GM21619 (cell line): Measurements from ENCODE around the gene OR2AG1.
A peak's percentile ranks its signal among the peaks of the same experiment; 100 is the strongest.

ENCODE experiments used
- ATAC-seq: cut with Tn5 transposase; IDR thresholded peaks from one replicate; pipeline ENCODE4 v1.9.1; 2021; ENCODE audit not compliant: unreplicated experiment

OR2AG1 gene, protein sequence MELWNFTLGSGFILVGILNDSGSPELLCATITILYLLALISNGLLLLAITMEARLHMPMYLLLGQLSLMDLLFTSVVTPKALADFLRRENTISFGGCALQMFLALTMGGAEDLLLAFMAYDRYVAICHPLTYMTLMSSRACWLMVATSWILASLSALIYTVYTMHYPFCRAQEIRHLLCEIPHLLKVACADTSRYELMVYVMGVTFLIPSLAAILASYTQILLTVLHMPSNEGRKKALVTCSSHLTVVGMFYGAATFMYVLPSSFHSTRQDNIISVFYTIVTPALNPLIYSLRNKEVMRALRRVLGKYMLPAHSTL

DNA sequence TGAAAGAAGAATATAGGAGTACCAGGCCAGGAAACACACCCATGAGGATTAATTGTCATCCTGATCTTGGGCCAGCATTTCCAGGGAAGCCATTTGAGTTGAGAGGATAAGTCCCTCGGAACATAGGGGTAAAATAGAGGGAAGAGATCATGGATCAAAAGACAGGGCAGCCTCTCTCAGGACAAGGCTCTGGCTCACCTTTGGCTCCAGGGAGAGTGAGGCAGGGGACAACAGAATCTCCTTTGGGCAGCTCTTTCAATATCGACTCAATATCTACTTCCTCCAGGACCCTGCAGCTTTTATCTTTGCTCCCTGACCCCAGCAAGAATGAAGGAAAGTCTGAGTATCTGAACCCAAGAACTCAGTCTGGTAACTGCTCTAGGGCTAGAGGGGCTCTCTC lies at the start of gene OR2AG1:
Gene OR2AG1, plus strand, starts transcription at position 301 of the 400 bp plus-strand sequence. CDS start 2,018 bp downstream, outside the sequence.
- ATAC-seq, result no peak

DNA sequence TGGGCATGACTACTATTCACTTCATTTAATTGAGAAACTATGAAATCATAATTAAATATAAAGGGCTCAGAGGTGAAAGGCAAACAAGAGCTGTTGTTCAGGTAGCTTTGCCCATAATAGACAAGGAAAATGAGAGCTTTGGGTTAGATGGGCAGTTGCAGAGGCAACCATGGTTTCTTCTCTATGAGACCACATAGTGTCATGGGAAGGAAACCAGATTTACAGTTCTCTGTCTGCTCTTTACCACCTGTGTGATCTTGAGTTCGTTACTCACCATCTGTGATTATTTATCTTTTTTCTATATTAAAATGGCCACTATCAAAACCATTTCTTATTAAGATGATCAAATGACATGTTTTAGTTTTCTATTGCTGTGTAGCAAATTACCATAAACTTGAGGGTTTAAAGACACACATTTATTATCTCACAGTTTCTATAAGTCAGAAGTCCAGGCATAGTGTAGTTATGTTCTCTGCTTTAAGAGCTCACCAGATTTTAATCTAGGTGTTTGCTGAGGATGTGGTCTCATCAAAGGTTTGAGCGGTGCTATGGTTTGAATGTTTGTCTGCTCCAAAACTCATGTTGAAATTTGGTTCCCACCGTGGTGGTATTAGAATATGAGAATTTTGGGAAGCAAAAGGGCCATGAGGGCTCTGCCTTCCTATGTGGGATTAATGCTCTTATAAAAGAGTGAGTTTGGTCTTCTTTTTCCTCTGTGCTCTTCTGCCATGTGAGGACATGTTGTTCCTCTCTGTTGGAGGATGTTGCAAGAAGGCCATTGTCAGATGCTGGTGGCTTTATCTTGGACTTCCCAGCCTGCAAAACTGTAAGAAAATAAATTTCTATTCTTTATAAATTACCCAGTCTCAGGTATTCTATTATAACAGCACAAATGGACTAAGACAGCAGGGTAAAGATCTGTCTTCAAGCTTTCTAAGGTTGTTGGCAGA lies 49.2 kb upstream of the OR2AG1 start:
- ATAC-seq, result no peak

DNA sequence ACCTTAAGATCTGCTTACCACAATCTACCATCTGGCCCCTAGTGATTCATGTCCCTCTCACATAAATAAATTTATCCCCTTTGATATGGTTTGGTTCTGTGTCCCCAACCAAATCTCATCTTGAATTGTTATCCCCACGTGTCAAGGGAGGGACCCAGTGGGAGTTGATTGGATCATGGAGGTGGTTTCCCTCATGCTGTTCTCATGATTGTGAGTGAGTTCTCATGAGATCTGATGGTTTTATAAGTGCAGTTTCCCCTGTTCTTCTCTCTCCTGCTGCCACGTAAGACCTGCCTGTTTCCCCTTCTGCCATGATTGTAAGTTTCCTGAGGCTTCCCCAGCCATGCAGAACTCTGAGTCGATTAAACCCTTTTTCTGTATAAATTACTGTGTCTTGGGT lies 48.2 kb upstream of the OR2AG1 start:
- no peak for ATAC-seq

DNA sequence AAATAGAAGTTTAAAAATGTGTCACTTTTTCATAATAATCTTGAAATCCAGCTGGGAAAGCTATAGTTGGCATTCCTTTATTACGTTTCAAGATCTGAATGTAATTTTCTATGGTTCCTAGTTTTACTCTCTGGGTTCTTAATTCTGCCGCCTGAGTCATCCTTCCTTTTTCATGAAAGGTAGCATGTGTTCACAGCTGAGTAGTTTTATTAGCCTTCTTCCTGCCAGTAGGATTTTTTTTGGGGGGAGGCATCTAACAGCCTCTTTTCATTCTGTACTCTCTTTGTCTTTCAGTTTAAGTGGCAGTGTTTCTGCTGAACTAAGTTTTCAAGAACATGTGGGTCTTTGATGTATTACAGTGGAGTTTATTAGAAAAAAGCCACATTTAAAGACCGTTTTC lies 47.5 kb upstream of the OR2AG1 start:
- no peak for ATAC-seq

DNA sequence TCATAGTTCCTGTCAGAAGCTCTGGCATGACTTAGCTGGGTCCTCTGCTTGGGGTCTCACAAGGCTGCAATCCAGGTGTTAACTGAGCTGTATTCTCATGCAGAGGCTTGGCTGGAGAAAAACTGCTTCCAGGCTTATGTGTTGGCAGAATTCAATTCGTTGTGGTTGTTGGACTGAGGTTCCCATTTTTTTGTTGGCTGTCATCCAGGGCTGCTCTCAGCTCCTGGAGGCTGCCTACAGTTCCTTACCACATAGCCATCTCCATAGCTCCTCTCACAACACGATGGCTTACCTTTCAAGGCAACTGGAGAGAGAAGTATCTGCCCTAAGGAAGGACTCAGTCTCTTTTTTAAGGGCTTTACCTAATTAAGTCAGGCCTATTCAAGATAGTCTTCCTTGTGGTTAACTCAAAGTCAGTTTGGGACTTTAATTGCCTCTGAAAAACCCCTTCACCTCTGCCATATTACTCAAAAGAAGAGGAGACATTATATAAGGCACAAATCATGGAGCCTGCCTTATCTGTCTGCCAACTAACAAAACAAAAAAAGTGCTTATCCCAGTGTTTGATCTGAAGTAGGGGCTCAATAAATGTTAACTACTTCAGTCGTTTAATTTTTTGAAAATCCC lies 46.2 kb upstream of the OR2AG1 start:
- no peak for ATAC-seq

DNA sequence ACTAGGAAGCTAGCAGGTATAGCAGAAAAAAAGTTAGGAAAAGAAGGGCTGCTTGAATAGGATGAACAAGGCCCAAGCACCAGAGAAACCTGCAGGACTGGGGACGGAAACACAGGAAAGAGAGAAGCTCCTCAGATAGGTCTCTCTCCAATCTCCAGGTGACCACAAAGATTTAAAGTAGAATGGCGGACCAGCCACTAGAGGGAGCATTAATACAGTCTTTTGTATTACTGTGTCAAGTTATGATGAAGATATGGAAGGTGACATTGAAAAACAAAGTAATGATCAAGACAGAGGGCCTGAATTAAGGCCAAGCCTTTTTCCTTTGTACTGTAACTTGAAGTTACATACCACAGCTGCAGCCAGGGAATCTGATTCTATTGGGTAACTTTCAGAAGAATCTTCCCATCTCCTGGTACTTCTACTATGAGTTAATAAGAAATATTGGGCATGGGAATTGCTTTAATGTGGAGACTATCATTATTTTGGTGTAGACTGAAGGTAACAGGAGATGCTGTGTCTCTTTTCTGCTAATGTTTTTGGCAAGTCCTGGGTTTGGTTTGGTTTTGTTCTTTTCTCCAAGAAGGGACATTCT lies 44.9 kb upstream of the OR2AG1 start:
- ATAC-seq, result peak; percentile 84

DNA sequence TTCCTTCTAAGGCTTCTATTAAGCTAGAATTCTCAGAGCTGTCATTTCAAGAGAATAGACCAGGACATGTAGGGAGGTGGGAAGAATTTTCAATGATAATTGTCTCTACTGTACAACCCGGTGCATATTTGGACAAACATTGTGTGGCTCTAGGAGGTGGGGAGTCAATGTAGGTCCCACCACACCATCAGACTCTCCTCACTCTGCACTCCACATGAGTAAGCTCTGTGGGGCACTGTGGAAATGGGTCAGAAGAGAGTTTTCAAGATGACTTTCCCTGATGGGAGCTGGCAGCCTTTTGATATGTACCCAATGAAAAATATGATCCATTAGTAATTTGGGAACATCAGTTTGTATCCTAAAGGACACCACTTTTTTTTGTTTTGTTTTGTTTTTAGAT lies 44.2 kb upstream of the OR2AG1 start:
- no peak for ATAC-seq

DNA sequence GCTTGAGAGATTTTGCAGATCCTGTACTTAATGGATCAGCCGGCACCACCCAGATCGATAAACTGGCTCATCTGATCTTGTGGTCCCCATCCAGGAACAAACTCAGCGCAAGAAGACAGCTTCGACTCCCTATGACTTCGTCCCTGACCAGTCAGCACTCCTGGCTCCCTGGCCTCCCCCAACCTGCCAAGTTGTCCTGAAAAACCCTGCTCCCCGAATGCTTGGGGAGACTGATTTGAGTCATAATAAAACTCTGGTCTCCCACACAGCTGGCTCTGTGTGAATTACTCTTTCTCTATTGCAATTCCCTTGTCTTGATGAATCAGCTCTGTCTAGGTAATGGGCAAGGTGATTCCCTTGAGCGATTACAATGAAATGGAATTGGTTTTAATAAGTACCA lies 40.6 kb upstream of the OR2AG1 start:
- ATAC-seq, result no peak

DNA sequence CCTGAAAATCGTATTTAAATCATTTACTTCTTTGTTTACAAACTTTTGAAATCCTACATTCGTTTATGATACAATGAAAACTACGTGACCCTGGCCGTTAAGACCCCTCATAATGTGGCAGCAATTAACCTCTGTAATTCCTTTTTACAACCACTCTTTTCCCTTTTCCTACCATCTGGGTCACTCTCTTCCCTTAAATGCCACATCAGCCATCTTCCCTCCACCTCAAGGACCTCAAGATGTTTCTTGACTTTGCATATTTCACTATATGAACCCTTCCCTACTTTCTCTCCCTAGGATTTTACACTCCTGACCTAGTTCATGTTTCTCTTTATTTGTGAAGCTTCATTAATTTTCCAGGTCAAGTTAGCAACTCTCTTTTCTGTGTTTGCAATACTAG lies 37.8 kb upstream of the OR2AG1 start:
- ATAC-seq, result no peak

DNA sequence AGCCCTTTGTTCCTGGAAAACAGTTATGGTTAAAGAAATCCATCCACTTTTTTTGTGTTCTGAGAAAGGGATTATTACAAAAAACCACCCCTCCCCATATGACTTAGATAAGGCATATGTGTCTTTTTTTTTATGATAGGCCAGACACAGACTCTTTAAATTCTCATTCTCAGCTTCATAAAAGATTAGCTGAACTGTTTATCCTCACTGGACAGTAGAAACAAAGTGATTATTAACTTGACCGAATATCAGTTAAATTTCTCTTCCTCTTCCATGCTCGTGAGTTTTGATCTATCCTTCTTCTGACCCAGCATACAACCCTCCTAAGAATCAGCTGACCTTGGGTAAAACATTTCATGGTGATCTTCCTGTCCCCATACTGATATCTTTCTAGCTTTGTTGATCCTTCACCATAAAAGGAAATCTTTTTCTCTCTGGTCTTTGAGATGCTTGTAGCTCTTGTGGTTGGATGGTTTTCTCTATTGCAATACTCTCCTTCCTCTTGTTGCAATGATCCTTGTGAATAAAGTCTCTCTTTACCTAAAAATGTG lies 37.3 kb upstream of the OR2AG1 start:
- peak; percentile 64 for ATAC-seq

DNA sequence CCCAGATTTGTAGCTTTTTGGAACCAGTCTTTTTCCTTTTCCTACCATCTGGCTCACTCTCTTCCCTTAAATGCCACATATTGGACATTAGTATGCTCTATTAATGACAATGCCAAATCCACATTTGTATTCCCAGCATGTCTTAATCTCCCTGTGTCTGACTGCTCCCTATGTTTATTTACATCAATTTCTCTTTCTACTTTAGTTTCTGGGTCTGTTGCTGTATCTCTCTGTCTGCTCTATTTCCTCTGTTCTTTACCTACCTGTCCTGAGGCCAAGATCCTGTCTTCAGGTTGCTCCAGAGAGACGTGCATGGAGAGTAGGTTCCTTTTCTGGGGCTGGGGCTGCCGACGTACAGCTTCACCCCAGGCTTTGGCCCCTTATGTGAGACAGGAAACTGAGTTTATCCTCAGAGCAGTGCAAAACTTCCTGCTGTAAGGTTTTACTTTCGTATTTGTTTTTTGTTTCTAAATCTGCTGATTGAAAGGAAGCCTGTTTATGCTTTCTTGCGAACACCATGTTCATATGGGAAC lies 36.7 kb upstream of the OR2AG1 start:
- ATAC-seq, result peak; percentile 82

DNA sequence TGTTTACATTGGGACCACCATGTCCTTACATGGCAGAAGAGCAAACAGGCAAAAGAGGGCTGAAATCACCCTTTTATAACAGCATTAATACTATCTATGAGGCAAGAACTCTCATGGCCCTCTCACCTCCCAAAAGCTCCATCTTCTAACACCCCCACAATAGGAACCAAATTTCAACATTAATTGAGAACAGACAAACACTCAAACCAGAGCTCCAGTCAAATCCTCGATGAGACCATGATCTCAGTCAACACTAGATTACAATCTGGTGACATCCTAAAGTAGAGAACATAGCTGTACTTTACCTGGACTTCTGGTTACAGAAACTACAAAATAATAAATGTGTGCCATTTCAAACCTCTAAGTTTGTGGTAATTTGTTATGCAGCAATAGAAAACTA lies 36.2 kb upstream of the OR2AG1 start:
- ATAC-seq, result no peak

DNA sequence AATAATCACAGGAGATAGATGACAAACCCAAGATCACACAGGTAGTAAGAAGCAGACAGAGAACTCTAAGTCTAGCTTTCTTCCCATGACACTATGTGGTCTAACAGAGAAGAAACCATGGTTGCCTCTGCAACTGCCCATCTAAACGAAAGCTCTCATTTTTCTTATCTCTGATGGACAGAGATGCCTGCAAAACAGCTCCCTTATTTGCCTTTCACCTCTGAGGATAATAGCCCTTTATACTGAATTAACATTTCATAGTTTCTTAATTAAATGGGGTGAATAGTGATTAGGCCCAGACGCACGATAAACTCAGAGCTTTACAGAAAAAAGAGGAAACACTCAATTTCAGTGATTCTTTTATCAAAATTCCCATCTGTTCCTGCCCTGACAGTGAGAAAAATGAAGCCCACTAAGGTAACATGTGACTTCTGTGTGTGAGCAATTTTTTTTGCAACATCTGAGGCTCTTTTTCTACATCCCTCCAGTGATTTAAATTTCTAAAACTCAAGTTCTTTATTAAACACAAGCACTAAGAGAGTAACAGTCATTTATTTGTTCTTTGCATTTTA lies 35.6 kb upstream of the OR2AG1 start:
- ATAC-seq, result no peak

DNA sequence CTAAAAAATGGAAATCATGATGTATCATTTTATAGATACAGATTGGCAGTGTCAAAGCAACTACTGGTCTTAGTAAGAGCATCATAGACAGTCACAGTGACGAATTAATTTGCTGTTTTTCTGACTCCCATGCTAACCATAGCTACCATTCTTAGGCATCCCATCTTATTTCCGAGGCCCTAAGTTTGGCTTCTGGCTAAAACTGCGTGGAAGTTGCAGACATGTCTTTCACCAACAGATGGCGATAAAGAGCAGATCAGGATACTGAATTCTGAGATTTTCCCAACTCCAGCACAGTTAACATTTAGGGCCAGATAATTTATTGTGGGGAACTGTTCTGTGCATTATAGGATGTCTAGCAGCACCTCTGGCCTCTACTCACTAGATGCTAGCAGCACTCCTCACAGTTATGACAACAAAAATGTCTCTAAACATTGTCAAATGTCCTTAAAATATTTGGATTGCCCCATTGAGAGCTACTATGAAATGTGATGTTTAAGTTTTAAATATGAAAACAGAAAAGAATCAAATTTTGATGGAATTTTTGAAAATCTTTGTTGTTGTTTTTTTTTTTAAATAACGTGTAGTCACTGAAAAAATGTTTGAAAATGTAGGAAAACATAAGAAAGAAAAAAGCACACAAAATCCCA lies 27.4 kb upstream of the OR2AG1 start:
- no peak for ATAC-seq

DNA sequence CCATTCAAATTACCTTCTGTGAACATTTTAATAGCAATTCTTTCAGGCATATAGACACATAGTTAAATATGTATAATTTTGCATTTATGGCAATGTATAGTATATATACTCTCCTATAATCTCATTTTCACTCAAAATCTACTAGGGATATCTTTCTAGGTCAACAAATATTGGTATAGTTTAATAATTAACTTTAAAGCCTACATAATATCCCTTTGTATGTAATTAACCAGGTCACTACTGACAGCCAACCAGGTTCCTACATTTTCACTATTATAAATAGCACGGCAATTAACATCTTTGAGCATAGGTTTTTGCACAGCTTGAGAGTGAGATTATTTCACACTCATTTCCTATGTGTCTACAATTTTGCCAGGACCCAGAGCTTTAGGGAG lies 26.9 kb upstream of the OR2AG1 start:
- no peak for ATAC-seq

DNA sequence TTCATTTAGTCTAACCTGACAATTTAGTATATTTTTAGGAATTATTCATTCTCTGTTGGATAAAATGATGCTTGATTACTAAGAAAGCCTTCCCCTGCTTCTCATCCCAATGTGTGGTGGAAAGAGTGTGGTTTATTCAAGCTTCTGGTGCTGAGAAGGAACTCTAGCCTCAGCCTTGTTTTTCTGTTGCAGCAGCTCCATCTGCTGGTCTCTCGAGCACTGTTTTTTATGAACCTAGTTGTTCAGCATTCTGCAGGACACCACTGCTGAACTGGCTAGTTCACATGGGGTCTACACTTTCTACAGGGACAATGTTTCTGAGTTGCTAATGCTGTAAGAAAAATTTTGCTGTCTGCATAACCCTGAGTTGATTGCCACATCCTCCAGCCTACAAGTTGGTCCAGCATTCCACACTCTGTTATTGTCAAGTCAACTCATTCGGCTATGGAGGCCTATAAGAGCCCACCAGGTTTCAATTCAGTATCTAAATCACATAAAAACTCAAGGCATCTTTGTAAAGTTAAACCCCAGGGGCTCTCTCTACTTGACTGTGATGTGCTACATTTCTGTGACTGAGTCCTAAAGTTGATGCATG lies 25.4 kb upstream of the OR2AG1 start:
- ATAC-seq, result peak; percentile 84

DNA sequence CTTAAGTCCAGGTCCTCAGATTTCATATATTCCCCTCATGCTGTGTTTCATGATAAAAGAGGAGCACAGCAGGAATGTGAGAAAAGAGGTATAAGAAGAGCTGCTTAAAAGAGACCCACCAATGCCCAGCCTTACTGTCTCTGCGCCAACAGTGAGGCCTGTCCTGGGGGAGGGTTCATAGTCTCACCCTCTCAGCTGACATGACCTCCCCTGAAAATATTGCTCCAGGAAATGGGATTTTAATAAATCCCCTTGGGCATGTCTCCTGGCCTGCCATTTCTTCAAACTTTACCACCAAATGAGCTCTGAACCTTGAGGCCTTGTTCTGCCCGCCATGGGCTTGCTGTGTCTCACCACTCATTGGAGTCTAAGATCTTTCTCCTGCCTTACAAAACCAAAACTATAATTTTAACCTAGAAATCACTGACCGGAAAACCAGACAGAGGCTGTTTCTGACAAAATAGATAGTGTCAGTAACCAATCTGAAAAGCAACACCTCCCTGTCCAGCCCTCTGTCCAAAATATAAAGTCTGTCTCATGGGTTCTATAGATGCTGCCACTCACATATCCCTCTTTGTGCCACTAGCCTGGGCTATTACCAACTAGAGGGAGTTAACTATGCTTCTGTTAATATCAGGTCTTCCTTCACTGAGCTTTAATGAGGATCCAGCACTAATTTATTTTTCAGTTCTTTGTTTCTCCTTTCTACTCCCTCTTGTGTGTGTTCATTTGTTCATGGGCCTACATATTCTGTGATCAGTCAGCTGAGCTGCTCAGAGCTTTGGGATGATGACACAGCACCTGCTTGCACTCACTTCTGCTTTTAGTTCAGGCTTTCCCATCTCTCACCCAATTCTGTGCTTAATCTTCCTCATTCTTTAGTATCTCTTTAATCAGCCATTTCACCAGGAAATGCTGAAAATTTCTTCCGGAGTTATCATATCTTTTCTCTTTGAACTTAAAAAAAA lies 10.6 kb upstream of the OR2AG1 start, which contains the start of gene OR2AG2:
Gene OR2AG2, minus strand, starts transcription at position 51 of the 968 bp plus-strand sequence. CDS start 3,019 bp downstream, outside the sequence.
- peak; percentile 90 for ATAC-seq

DNA sequence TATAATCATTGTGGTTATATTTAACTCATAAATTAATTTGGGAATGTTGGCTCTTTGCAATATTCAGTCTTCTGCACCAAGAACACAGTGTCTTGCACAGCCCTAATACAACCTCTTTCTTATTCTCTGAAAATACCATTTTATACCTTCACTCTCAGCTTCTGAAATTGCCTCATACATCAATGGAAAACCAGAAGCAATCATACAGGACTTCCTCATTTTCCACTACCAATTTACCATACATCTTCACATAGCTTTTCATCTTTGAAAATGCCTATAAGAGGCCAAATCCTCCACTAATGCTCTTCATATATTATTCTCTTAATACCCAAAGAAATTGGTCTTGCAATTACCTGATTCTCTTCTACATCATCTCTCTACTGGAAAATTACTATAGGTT lies 4.3 kb upstream of the OR2AG1 start:
- no peak for ATAC-seq
